ENCODE results near the gene LMX1B.

Gene LMX1B

GRCh38 chr9:126682113-126682810 lies 68.5 kb downstream of the LMX1B start:
- H3K27me3 ChIP-seq = peaks cover 61% of the 10 kb centered on the region
- no peaks in the 10 kb centered on the region for H3K36me3 ChIP-seq
- no peaks in the 10 kb centered on the region for H3K9me3 ChIP-seq
- no peaks in the 10 kb centered on the region for H3K4me1 ChIP-seq
- H3K4me3 ChIP-seq (ENCODE audit: low read depth, low read length) = no peak overlapping the region
- TF ChIP-seq CTCF (IDR thresholded peaks at IDR 0.05; ENCODE audit: low read depth, low read length) = no peak
- no peak for DNase-seq

- no peak overlapping the region for H3K4me3 ChIP-seq (ENCODE audit: low read depth, low read length)
- no peak for TF ChIP-seq CTCF (IDR thresholded peaks at IDR 0.05; ENCODE audit: low read depth, low read length)
- no peaks in the 10 kb centered on the region for H3K9me3 ChIP-seq
- no peaks in the 10 kb centered on the region for H3K36me3 ChIP-seq
- peaks cover 66% of the 10 kb centered on the region for H3K27me3 ChIP-seq
- no peaks in the 10 kb centered on the region for H3K4me1 ChIP-seq
- no peak for DNase-seq
Measured at GRCh38 chr9:126682928-126683697, 69.4 kb downstream of the LMX1B start.

- Histone ChIP-seq H3K27me3 (peaks cover 71% of the 10 kb centered on the region), H3K4me1 (no peaks in the 10 kb centered on the region), H3K36me3 (no peaks in the 10 kb centered on the region), H3K9me3 (no peaks in the 10 kb centered on the region), H3K4me3 (ENCODE audit: low read depth, low read length) (no peak overlapping the region)
- DNase-seq = no peak
- no peak for TF ChIP-seq CTCF (IDR thresholded peaks at IDR 0.05; ENCODE audit: low read depth, low read length)
Measured at GRCh38 chr9:126683698-126684044, 69.9 kb downstream of the LMX1B start.

- no peaks in the 10 kb centered on the region for H3K36me3 ChIP-seq
- H3K27me3 ChIP-seq = peaks cover 77% of the 10 kb centered on the region
- H3K4me1 ChIP-seq = no peaks in the 10 kb centered on the region
- H3K4me3 ChIP-seq (ENCODE audit: low read depth, low read length) = no peak overlapping the region
- no peak for DNase-seq
- TF ChIP-seq CTCF (IDR thresholded peaks at IDR 0.05; ENCODE audit: low read depth, low read length) = no peak
- H3K9me3 ChIP-seq = no peaks in the 10 kb centered on the region
Measured at GRCh38 chr9:126684345-126684744, 70.6 kb downstream of the LMX1B start.

GRCh38 chr9:126684965-126685465 lies 71.3 kb downstream of the LMX1B start:
- Histone ChIP-seq H3K36me3 (no peaks in the 10 kb centered on the region), H3K27me3 (peaks cover 83% of the 10 kb centered on the region)
- no peak for TF ChIP-seq CTCF (IDR thresholded peaks at IDR 0.05; ENCODE audit: low read depth, low read length)

GRCh38 chr9:126687930-126688461 lies 74.3 kb downstream of the LMX1B start:
- H3K36me3 ChIP-seq = no peaks in the 10 kb centered on the region
- H3K4me1 ChIP-seq = no peaks in the 10 kb centered on the region
- H3K27me3 ChIP-seq = peaks cover 65% of the 10 kb centered on the region
- H3K9me3 ChIP-seq = no peaks in the 10 kb centered on the region
- TF ChIP-seq CTCF (IDR thresholded peaks at IDR 0.05; ENCODE audit: low read depth, low read length) = no peak
- no peak overlapping the region for H3K4me3 ChIP-seq (ENCODE audit: low read depth, low read length)
- DNase-seq = no peak

More at GRCh38 chr9:126684965-126685465, 71.3 kb downstream of the LMX1B start:
- H3K9me3 ChIP-seq = no peaks in the 10 kb centered on the region
- H3K4me1 ChIP-seq = no peaks in the 10 kb centered on the region
- DNase-seq = no peak
- H3K4me3 ChIP-seq (ENCODE audit: low read depth, low read length) = no peak overlapping the region

All from BE2C (cell line).